ENCODE measurements around the gene TDRD15.
"Not testable (repeated sequence)": the region's sequence is repeated elsewhere in the genome, so short reads cannot be mapped to it uniquely, and the experiment has no call there.

Gene TDRD15

GRCh38 chr2:21142149-21142548, 18.4 kb downstream of the TDRD15 start:
- no peak for DNase-seq (ENCODE audit: low read depth in 3 of 3, low spot score in 1 of 3)

GRCh38 chr2:21146638-21147037, 22.9 kb downstream of the TDRD15 start:
- DNase-seq (ENCODE audit: low read depth in 3 of 3, low spot score in 1 of 3): no peak

GRCh38 chr2:21148718-21149117, 24.9 kb downstream of the TDRD15 start:
- DNase-seq (ENCODE audit: low read depth in 3 of 3, low spot score in 1 of 3): no peak

GRCh38 chr2:21151234-21151633, 27.5 kb downstream of the TDRD15 start:
- not testable (repeated sequence) for DNase-seq (ENCODE audit: low read depth in 3 of 3, low spot score in 1 of 3)

- no peak for DNase-seq (ENCODE audit: low read depth in 3 of 3, low spot score in 1 of 3)
Measured at GRCh38 chr2:21155365-21156136, 31.8 kb downstream of the TDRD15 start.

- no peak for DNase-seq (ENCODE audit: low read depth in 3 of 3, low spot score in 1 of 3)
Measured at GRCh38 chr2:21161122-21161521, 37.4 kb downstream of the TDRD15 start.

- DNase-seq (ENCODE audit: low read depth in 3 of 3, low spot score in 1 of 3): no peak
Measured at GRCh38 chr2:21161832-21162614, 38.3 kb downstream of the TDRD15 start.

GRCh38 chr2:21162615-21162878, 38.8 kb downstream of the TDRD15 start:
- DNase-seq (ENCODE audit: low read depth in 3 of 3, low spot score in 1 of 3): no peak

- no peak for DNase-seq (ENCODE audit: low read depth in 3 of 3, low spot score in 1 of 3)
Measured at GRCh38 chr2:21163213-21163612, 39.4 kb downstream of the TDRD15 start.

- DNase-seq (ENCODE audit: low read depth in 3 of 3, low spot score in 1 of 3): no peak
Measured at GRCh38 chr2:21165350-21165749, 41.6 kb downstream of the TDRD15 start.

GRCh38 chr2:21175895-21176646, 52.3 kb downstream of the TDRD15 start:
- DNase-seq (ENCODE audit: low read depth in 3 of 3, low spot score in 1 of 3): no peak

- no peak for DNase-seq (ENCODE audit: low read depth in 3 of 3, low spot score in 1 of 3)
Measured at GRCh38 chr2:21181957-21182356, 58.2 kb downstream of the TDRD15 start.

- no peak for DNase-seq (ENCODE audit: low read depth in 3 of 3, low spot score in 1 of 3)
Measured at GRCh38 chr2:21183306-21183705, 59.5 kb downstream of the TDRD15 start.

- no peak for DNase-seq (ENCODE audit: low read depth in 3 of 3, low spot score in 1 of 3)
Measured at GRCh38 chr2:21183726-21184125, 60.0 kb downstream of the TDRD15 start.

GRCh38 chr2:21191535-21191934, 67.8 kb downstream of the TDRD15 start:
- DNase-seq (ENCODE audit: low read depth in 3 of 3, low spot score in 1 of 3): no peak

All from stimulated activated CD4-positive, alpha-beta T cell treated with anti-CD3 and anti-CD28 coated beads, TNF-alpha, amount 100 ng/mL, for 1 hour (primary cell).